M059J (cell line): Measurements from ENCODE around the gene CRHR1. TPM values are rescaled to one million over a fixed set of nuclear protein-coding genes. Genes with fewer than 3 reads are reported as not detected.
A peak's percentile ranks its signal among the peaks of the same experiment; 100 is the strongest.
"Not testable (repeated sequence)": the region's sequence is repeated elsewhere in the genome, so short reads cannot be mapped to it uniquely, and the experiment has no call there.

Experiments
- DNase-seq: peaks from one replicate; pipeline ENCODE4 v3.0.0-alpha.2; 2012; ENCODE audit warnings: low read depth
- total RNA-seq: library from RNA; depleted of rRNA; stranded (reverse); fragments of >200 nt; shearing (Covaris generic); gene quantifications from 2 replicates; pipeline ENCODE4 v1.2.3, GENCODE V29; 2014

Gene CRHR1
- total RNA-seq, 1 experiment from 2014 or later = not detected

DNA sequence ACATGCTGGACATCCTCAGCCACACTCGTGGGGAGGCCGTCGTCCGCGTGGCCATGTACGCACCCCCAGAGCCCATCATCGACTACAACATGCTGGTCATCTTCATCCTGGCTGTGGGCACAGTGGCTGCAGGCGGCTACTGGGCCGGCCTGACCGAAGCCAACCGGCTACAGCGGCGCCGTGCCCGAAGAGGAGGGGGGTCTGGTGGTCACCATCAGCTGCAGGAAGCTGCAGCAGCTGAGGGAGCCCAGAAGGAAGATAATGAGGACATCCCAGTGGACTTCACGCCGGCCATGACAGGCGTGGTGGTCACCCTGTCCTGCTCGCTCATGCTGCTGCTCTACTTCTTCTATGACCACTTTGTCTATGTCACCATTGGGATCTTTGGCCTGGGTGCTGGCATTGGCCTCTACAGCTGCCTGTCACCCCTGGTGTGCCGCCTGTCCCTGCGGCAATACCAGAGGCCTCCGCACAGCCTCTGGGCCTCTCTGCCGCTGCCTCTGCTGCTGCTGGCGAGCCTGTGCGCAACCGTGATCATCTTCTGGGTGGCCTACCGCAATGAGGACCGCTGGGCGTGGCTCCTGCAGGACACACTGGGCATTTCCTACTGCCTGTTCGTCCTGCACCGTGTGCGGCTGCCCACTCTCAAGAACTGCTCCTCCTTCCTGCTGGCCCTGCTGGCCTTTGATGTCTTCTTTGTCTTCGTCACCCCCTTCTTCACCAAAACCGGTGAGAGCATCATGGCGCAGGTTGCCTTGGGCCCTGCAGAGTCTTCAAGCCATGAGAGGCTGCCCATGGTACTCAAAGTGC is 61.5 kb downstream of the CRHR1 start:
- no peak for DNase-seq

DNA sequence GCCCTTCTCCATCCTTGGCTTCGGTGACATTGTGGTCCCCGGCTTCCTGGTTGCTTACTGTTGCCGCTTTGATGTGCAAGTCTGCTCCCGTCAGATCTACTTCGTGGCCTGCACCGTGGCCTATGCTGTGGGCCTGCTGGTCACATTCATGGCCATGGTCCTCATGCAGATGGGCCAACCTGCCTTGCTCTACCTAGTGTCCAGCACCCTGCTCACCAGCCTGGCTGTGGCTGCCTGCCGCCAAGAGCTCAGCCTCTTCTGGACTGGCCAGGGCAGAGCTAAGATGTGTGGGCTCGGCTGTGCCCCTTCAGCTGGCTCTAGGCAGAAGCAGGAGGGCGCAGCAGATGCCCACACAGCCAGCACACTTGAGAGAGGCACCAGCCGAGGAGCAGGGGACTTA is 62.1 kb downstream of the CRHR1 start:
- no peak for DNase-seq

DNA sequence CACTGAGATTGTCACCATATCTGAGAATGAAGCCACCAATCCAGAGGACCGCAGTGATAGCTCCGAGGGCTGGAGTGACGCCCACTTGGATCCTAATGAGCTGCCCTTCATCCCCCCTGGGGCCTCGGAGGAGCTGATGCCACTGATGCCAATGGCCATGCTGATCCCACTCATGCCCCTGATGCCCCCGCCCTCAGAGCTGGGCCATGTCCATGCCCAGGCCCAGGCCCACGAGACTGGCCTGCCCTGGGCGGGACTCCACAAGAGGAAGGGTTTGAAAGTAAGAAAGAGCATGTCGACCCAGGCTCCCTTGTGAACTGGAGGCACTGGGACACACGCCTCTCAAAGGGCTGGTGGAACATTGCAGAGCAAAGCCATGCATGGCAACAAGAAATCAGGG is 62.5 kb downstream of the CRHR1 start:
- DNase-seq = no peak

DNA sequence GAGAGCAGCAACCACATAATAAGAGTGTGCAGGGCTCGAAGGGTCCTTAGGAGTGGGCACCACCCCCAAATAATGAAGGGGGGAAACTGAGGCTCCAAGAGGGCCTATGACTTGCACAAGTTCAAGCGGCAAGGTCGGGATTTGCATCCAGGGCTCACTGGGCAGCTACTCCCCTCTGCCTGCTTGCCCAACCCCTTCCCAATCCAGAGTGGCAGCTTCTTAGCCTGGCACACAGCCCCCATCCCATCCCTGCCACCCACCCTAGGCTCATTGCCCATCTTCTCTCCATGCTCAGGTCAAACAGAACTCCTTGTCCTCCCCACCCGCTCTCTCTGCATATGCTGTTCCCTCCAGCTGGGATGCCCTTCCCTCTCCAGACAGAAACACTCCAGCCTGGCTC is 63.0 kb downstream of the CRHR1 start:
- no peak for DNase-seq

DNA sequence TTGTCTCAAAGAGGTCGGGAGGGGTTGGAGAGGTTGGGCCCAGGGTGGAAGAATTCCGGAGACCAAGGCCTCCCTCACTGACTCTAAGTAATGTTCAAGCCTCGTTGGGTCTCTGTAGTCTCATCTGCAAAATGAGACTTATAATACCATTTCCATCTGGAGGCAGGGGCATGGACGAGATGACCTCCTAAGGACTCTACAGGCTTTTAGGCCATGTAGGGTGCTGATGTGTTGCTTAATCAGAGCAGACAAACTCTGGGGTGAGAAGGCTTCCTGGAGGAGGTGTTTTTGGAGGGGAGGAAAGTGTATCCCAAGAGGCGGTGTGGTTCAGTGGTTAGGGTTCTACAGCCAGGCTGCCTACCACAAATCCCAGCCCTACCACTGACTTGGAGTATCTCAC is 63.6 kb downstream of the CRHR1 start:
- no peak for DNase-seq

DNA sequence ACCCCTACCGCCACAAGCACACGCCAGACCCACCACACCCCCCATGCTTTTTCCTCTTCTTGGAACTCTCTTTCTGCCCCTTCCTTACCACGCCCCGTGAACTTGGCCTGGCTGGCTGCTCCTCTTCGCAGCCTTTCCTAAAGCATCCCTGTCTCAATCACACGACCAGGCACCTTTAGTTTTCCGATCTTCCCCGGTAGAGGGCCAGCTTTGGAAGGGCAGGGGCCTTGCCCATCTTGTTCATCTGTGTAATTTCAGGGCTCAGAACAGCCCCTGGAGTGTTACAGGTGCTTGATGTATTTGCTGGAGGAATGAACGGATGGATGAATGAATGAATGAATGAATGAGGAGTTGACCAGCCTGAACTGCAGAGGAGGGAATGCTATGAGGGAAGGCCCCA is 64.3 kb downstream of the CRHR1 start:
- no peak for DNase-seq

DNA sequence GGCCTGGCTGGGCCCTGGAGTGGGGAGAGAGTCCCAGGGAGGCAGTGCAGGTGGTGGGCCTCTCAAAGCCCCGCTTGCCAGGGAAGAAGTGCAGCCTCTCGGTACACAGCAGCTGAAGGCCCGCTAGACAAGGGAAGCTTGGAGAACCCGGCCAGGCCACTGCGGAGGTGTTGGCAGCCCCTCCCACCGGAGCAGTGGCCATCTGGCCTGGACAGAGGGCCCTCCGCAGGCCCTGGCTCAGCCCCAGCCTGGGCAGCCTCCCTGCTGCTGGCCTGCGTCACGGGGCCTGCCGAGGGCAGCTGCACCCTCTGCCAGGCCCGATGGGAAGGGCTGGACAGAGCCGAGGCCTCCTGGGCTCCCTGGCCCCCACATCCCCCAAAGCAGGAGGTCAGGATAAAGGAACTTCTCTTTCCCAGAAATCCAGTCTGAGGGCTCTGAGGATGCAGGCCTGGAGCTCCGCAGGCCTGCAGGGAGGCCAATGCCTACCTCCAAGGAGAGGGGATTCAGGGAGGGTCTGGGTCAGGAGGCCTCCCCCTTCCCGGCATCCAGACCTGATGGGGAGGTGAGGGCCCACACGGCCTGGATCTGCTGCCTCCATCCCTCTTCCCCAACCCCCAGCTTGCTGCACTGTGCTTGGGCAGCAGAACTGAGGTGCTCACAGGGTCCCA is 64.9 kb downstream of the CRHR1 start:
- DNase-seq = no peak

DNA sequence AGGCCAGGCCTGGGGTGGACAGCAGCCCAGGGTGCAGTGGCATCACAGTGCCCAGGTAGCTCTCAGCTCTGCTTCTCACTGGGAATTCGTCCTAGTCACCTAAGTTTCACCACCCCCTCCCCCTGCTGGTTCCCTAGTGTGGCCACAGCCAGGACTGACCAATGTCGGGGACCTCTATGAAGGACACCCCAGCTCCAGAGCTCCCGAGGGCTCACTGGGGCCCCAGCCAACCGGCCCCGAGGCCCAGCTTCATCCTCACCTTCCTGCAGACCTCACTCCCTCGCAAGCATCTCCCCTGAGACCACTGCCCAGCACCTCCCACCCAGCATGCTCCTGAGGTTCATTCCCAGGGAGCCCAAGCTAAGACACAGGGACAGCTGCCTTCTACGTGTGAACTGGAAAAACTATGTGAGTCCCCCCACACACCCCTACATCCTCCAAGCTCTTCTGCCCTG is 65.4 kb downstream of the CRHR1 start:
- DNase-seq = no peak

DNA sequence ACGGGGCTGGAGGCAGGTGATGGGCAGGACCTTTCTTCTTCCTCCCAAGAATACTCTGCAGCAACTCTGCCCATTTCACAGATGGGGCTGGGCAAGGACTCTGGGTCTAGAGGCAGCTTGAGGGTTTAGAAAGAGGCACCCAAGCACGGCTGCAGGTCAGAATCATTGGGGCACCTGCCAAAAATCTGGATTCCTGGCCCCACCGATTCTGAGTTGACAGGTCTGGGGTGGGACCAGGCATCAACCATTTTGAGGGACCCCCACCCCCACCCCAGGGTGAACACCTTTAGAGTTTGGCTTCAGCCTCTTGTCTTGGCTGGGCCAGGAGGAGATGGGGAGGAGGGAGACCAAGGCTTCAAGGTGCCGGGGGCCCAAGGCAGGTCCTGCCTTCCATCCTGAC is 65.9 kb downstream of the CRHR1 start:
- DNase-seq = no peak

DNA sequence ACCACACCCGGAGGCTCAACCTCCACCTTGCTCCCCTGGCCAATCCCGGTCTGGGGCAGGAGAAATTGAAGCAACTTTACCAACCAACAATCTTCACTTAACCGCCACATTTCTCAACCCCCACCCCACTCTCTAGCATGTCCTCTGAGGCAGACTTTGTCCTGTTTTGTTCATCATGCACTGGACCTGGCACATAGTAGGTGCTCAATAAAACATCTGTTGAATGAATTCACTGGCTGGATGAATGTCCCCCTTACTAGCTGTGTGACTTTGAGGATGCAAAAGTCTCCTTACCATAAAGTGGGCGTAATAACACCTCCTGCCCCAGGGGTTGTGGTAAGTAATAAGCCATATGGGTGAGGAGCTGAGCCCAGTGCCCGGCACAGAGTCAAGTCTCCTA is 66.3 kb downstream of the CRHR1 start:
- no peak for DNase-seq

DNA sequence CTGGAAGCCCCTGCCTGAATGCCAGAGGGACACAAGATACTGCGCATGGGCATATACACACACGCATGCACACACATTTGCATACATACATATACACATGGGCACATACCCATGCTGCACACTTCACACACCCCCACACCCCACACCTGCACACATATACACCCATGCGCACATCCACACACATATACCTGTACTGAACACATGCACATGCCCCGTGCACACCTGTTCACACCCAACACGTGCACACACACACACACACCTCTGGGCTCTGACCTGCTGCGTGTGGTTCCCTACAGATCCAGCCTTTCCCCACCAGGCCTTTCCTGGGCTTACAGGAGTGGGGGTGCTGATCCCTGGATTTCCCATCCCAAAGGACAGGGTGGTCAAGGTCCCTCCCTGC is 66.9 kb downstream of the CRHR1 start:
- DNase-seq = no peak

DNA sequence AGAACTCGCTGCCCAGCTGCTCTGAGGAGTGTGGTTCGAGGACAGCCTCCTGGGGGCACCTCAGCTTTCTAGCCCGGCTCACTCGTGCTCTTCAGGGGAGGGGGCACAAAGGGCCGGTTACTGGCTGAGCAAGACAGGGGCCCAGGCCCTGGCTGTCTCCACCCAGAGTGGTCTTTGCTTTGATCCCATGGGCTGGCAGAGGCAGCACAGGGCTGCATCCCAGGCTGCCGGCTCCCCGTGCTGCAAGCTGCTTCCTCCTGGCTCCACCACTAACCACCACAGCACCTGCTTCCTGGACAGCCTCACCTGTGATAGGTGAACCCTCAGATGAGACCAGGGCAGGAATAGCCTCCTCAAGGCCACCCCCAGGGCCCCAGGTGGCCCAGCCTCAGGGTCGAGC is 67.3 kb downstream of the CRHR1 start:
- DNase-seq = no peak

DNA sequence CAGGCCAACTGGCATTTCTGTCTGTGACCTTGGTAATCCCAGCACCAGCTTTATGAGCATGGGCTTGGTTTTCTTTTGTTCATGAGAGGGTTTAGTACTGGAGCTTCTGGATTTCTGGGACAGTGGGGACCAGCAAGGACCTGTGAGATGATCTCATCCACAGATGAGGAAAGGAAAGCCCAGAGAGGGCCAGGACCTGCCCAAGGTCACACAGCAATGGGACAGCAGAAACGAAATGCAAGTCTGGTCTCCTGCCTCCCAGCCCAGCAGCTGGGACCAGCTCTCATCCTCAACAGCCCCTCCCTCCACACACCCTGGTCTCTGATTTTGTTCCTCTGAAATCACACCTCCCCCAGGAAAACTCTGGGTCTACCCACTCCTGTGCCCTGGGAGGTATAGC is 67.8 kb downstream of the CRHR1 start:
- DNase-seq = no peak

DNA sequence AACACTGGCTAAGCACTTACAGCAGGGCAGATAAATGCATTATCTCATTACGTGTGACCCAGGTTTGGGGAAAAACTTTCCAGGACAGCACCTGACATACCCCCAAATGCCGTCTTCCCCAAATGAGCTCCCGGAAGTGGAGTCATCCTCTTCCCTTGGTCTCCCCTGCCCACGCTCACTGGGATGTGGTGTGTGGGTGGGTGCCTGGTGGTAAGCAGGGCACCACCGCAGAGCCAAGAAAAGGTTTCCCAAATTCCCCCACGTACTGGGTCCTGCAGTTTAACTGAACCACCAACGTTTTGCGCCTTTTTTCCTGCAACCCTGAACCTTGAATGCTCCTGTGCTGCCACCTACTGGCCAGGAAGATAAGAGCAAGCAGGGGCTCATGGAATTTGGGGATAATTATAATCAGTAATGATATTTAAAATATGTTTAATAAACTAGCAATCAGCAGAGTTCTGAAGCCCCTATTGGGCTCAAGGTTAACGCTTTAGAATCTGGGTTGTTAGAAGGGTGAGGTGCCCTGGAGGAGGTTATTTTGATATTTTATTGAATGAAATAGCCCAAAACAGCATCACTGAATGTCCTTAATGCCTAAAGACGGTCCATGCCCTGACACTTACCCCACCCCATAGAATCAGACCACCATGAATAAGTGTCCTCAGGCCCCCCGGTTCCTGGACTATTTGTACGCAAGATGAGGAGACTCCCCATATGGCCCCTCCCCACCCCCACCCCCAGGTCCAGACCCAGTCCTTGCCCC is 68.6 kb downstream of the CRHR1 start:
- DNase-seq = peak; percentile 52

DNA sequence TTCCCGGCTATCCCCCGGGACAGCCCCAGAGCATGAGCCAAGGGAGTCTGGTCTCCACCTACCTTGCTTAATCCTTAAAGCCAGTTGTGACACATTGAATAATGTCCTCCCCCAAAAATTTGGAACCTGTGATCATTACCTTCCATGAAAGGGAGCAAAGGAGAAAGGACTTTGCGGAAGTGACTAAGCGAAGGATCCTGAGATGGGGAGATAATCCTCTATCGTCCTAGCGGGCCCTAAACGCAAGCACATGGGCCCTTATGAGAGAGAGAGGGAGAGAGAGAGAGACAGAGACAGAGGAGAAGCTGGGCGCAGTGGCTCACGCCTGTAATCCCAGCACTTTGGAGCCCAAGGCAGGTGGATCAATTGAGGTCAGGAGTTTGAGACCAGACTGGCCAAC is 70.1 kb downstream of the CRHR1 start:
- no peak for DNase-seq

DNA sequence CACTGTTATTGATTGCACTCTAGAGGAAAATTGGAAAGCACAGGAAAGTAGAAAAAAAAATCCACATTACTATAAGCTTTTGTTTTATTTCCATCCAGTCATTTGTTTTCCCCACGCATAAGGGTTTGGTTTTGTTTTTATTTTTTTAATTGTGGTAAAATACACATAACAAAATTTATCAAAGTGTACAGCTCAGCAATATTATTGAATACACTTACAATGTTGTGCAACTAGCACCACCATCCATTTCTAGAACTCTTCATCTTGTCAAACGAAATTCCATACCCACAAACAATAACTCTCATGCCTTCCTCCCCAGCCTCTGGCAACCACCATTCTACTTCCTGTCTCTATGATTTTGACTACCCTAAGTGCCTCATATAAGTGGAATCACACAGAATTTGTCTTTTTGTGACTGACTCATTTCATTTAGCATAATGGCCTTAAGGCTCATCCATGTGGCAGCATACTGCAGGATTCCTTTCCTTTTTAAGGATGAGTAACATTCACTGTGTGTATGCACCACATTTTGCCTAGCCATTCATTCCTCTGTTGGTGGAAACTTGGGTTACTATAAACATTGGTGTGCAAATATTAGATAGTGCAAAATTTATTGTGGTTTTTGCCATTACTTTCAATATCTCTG is 71.7 kb downstream of the CRHR1 start:
- DNase-seq = peak; percentile 26

DNA sequence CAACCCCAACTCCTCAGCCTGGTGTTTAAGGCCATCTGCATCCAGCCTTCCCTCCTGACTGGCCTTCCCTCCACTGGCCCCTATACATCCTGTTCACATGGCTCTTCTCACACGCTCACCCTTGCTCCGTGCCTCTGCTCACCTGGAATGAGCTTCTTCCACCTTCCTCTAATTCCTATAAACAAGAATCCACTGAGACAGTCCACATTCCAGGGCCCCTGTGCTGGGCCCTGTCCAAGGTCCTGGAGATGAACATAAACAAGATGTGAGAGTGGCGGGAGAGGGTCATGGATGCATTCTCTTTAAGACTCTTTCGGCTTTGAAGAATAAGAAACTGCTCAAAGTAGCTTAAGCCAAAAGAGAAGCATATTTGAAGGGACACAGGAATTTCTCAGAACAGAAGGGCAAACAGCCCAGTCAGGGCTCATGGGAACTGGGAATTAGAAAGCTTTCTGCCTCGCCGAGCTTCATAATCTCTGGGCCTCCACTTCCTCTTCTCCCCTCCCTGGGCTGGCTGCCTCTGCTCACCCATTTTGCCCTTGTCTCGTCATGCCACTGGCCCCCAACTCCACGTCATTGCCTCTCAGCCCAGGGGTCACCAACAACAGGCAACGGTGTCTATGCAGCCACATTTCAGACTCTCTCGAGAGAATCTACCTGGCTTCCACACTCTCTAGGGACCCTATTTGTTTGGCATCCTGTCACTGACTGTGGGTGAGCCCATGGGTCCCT is 74.0 kb downstream of the CRHR1 start:
- DNase-seq = peak; percentile 35

DNA sequence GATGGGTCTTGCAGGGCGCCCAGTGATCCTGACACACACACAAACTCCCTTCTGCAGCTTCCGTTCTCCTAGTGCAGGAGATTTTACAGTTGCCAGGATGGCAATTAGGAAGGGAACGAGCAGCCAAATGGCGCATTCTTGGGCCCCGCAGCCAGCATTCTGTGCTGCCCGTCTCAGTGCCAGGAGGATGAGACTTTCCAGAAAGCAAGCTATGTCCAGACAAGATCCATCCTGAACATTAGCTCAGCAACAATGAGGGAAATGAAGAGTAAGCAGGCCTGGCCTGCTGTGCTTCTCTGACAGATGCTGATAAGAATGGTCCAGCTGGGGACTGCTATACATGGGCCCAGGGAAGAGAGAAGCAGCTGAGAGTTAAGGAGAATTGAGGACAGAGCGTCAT is 77.0 kb downstream of the CRHR1 start:
- no peak for DNase-seq

DNA sequence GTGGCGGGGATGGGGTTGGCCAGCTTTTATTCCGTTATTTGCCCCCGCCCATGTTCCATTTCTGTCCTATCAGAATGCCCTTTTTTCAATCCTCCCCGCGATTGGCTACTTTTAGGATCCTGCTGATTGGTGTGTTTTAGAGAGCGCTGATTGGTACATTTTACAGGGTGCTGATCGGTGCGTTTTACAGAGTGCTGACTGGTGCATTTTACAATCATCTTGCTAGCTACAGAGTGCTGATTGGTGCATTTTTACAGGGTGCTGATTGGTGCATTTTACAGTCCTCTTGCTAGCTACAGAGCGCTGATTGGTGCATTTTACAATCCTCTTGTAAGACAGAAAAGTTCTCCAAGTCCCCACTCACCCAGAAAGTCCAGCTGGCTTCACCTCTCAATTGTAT is 78.0 kb downstream of the CRHR1 start:
- DNase-seq = not testable (repeated sequence)

DNA sequence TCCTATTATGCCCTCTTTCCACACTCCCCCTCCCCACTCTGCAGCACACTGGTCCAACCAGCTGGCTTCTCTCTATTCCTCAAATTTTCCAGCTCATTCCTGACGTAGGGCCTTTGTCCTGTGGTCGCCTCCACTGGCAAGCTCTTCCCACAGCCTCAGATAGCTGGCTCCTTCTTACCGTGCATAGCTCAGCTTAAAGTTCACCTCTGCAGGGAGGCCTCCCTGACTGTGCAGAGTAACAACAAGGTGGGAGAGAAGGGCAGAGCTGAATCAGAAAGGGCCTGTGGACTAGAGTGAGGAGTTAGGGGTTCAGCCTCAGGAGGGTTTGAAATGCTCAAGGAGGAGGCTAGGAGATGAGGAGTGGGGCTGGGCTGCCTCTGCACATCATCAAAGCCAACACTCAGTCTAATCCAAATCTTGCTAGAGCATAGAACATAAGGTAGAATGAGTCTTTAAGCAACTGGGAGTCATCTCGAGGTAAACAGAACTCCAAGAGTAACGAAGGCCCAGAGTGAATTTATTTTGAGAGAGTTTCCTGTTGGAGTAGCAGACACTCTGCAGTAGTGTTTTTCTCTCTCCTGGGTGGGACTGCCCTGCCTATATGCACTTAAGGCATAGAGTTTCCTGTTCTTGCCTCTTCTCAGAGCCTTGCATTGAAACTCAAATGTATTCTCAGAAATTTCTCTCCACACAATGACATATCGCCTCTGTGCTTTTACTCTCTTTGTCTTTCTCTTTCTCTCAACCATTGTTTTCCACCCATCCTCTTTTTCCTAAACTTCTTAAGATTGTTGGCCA is 79.9 kb downstream of the CRHR1 start:
- no peak for DNase-seq

DNA sequence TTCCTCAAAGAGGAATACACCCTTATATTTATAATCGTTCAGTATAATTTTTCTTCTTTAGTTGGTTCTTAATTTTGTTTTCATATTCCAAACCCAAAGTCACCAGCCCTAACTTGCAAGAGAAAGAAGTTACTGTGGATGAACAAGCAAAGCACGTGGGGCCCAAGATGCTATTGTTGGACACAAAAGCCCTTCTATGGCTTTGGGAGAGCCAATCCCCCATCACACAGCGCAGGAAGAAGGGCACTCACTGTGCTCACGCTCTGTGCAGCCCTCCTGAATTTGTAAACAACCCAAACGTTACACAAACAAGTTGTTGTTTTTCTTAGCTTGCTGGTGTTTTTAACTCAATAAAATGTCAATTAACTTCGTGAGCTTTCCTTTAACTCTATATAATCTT is 83.1 kb downstream of the CRHR1 start:
- DNase-seq = no peak
